ENCODE data around the gene SRGAP2C.
"Not testable (repeated sequence)": the region's sequence is repeated elsewhere in the genome, so short reads cannot be mapped to it uniquely, and the experiment has no call there.

Gene SRGAP2C

DNA sequence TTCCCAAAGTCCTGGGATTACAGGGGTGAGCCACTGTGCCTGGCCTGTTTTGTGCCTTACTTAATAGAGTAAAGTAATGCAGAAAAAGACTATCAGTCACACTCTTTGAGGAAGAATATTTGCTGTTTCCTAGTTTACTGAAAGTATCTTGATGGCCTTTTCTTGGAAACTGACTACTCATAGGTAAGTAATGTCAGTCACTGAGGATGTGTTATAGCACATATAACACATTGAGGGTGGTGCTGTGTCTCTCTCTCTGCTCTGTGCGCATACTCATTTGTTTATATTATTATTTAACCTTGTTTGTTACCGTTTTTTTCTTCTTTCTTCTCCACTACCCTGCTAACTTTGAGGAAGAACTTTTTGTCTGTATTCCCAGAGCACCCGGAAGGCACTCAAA is 93.4 kb downstream of the SRGAP2C start:
- not testable (repeated sequence) for DNase-seq (ENCODE audit: low read depth in 2 of 2, low spot score in 1 of 2)

DNA sequence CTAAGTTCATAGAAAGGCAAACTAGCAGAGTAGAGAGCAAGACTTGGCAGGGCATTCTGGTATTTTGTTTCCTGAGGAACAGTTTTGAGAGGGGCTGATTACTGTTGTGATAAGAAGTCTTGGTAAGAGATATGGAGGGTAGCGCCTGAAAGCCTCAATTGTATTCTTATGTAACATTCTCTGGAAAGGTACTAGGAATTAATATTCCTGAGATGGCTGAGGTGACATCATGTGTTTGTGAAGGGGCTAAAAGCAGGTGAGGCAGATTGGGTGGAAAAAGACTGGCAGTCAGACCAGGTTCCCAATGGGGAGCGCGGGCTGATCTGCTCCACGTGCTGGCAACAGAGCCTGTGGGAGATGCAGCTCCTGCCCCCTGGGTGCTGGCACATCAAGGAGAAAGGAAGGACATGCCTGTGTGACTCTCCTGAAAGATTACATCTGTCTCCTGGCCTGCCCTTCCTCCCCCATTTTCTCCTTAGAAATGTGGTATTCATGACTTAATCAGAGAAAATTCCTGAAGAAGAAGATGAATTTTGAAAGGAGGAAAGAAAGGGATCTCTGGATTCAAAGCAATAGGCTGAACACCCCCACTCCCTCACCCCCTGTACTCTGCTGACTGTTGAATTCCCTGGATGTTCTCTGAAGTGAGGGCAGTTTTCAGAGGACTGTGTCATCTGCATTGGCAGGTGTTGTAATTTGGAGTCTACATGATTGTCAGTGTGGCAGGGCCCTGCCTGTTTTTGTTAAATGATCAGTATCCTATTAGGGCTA is 94.2 kb downstream of the SRGAP2C start:
- not testable (repeated sequence) for DNase-seq (ENCODE audit: low read depth in 2 of 2, low spot score in 1 of 2)

DNA sequence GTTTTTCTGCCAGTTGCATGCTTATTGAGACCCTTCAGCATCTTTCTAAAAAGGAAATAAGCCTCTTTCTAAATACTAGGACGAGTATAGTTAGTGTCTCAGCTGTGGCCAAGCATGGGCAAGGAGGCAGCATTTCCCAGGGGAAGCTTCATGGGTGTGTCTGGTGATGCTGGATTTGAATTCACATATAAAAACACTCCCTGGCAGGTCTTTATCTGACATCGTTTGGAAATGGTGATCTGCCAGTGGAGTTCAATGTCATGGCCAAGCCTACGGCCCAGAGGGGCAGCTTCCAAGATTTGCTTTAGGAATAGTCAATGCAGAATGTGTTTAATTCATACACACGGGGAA is 94.7 kb downstream of the SRGAP2C start:
- DNase-seq (ENCODE audit: low read depth in 2 of 2, low spot score in 1 of 2) = not testable (repeated sequence)

DNA sequence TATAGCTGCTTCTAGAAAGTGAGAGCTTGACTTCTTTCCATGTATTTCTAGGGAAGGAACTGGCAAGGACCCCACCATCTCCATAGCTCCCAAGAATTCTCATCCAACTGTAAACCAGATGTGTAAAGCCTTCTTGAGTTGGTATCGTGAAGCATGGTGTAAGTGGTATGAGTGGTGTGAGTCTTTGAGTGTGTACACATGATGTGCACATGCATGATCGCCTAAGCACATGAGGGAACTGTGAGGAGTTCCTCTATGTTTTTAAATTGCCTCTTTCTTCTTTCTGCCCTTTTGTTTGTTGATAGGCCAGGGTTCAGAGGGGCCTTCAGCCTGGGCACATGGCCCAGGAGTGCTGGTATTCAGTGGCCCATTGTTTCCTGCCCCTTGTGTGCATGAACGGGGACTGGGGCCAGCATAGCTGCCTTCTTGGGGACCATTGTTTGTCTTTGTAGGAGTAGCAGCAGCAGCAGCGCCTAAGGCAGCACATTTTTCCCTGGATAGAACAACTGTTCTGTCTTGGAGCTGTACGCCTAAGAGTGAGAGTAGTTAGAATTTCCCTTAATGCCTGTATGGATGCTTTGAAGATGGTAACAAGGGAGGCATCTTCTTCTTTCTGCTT is 96.0 kb downstream of the SRGAP2C start:
- not testable (repeated sequence) for DNase-seq (ENCODE audit: low read depth in 2 of 2, low spot score in 1 of 2)

DNA sequence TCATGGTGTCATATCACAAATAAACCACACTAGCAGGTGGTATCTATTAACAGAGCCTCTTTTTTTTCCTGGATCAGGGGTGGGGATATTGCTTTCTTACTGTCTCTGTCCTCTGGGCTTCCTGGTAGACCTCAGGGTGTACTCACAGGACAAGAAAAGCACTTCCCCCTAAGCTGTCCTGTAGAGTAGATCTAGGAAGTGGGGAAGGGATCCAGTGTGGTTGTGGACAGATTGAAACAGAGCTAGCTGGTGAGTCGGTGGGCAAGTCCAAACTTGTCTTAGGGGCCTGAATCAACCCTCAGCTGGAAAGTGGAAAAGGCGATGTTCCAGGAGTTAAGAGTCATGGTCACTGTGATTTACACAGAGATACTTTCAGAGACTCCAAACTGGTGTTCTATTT is 96.7 kb downstream of the SRGAP2C start:
- not testable (repeated sequence) for DNase-seq (ENCODE audit: low read depth in 2 of 2, low spot score in 1 of 2)

GRCh38 chr1:121283587-121284180 is 98.9 kb downstream of the SRGAP2C start:
- DNase-seq (ENCODE audit: low read depth in 2 of 2, low spot score in 1 of 2) = not testable (repeated sequence)

GRCh38 chr1:121292590-121292989 is 107.8 kb downstream of the SRGAP2C start:
- not testable (repeated sequence) for DNase-seq (ENCODE audit: low read depth in 2 of 2, low spot score in 1 of 2)

- not testable (repeated sequence) for DNase-seq (ENCODE audit: low read depth in 2 of 2, low spot score in 1 of 2)
These were observed 108.8 kb downstream of the SRGAP2C start for GRCh38 chr1:121293263-121294204.

- DNase-seq (ENCODE audit: low read depth in 2 of 2, low spot score in 1 of 2) = not testable (repeated sequence)
These were observed 109.4 kb downstream of the SRGAP2C start for GRCh38 chr1:121294205-121294570.

GRCh38 chr1:121296563-121296962 is 111.8 kb downstream of the SRGAP2C start:
- DNase-seq (ENCODE audit: low read depth in 2 of 2, low spot score in 1 of 2) = not testable (repeated sequence)

DNA sequence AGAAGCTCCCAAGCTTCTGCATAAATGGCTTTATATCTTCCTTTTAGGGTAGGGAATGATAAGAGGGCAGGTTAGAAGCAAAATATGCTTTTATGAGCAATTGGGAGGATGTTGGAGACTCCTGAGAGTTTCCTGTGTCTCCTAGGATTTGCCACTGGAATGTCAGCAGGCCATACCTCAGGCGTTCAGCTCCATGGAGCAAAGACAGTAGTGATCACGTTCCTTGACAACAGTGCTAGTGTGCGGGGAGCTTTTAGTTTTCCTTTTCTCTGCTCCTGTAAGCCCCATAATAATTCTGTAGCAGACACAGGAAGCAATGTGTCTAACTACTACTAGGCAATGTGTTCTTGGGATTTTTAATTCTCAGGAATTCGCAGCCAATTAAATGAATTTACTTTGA is 113.8 kb downstream of the SRGAP2C start:
- not testable (repeated sequence) for DNase-seq (ENCODE audit: low read depth in 2 of 2, low spot score in 1 of 2)

- DNase-seq (ENCODE audit: low read depth in 2 of 2, low spot score in 1 of 2) = not testable (repeated sequence)
These were observed 114.9 kb downstream of the SRGAP2C start for GRCh38 chr1:121299514-121300149.

GRCh38 chr1:121301876-121302275 is 117.1 kb downstream of the SRGAP2C start:
- DNase-seq (ENCODE audit: low read depth in 2 of 2, low spot score in 1 of 2) = not testable (repeated sequence)

GRCh38 chr1:121307759-121308158 is 123.0 kb downstream of the SRGAP2C start:
- DNase-seq (ENCODE audit: low read depth in 2 of 2, low spot score in 1 of 2) = not testable (repeated sequence)

GRCh38 chr1:121315509-121315908 is 130.7 kb downstream of the SRGAP2C start:
- DNase-seq (ENCODE audit: low read depth in 2 of 2, low spot score in 1 of 2) = not testable (repeated sequence)

GRCh38 chr1:121316081-121316480 is 131.3 kb downstream of the SRGAP2C start:
- DNase-seq (ENCODE audit: low read depth in 2 of 2, low spot score in 1 of 2) = not testable (repeated sequence)

DNA sequence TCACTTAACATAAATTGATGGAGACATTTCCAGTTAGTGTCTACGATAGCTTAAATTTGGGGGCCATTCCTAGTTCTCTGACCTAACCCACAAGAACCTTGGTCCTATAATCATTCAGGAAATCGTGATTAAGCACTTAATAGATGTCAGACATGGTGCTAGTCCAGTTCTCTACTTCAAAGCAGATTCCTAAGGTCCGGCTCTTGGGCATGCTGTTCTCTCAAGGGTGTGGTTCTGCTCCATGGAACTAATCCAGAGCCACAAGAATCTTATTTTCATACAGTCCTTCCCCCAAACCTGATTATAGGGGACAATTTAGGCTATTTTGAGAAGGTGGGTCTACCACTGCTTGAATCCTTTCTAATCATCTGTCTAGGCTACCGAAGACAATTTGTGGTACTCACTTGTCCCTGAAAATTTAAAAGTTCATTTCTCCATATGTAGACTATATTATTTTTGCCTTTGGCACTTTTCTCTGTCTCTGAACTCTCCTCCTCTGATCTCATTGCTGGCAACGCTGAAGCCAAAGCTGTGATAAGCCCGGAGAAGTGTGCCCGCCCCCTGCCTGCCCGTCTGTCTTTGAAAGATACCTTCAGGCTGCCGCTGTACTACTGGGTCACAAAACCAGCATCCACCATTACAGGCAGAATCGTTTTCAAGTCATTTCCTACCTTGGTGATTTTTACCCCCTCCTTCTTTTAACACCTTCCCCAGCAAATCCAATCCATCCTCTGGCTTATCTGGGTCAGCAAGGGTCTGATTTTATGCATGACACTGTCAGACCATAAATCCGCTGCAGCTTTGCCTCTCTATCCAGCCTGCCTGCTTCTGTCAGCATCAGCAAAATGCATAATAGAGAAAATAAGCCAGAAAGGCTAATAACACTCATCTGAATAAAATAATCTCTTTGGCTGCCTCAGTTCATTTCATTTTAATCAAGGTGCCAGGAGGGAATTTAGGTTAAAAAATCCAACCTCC is 133.0 kb downstream of the SRGAP2C start:
- DNase-seq (ENCODE audit: low read depth in 2 of 2, low spot score in 1 of 2) = not testable (repeated sequence)

- not testable (repeated sequence) for DNase-seq (ENCODE audit: low read depth in 2 of 2, low spot score in 1 of 2)
These were observed 133.9 kb downstream of the SRGAP2C start for GRCh38 chr1:121318687-121319086.

DNA sequence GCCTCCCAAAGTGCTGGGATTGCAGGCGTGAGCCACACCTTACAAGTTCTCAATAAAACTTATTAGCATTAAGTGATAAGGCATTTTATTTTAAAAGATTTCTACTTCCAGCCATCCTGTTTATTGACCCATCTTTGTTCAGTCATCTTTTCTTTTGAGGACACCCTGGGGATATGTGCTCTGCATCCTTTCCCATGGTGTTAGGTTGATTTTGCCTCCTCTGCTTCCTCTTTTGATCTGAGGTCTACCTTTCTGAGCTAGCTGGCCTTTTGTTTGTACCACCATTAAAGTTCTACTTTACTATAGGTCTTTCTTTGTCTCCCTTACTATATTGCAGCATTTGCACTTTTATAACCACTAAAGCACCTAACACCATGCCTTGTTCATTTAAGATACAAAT is 136.9 kb downstream of the SRGAP2C start:
- not testable (repeated sequence) for DNase-seq (ENCODE audit: low read depth in 2 of 2, low spot score in 1 of 2)
